ENCODE data around the gene THSD7B. TPM values are rescaled to one million over a fixed set of nuclear protein-coding genes. Genes with fewer than 3 reads are reported as not detected.

The THSD7B gene
- total RNA-seq, 1 donor from 2014 or later = not detected

DNA sequence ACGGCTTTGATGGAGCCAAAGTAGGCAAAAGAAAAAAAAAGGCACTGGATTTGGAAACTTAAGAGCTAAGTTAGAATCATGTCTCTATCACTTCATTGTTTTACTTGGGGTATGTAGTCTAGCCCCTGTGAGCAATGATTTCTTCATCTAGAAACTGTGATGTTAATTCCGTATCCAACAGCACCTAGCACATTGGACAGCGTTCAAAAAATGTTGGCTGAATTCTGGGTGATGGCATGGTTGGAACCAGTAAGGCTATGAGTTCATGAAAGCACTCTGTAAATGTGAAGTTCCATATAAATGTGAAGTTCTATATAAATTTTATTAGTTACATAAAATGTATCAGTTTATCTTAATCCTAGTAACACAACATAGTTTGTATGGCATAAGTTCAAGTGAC is 890.5 kb downstream of the THSD7B start:
- no peak for ATAC-seq (ENCODE audit: low read depth)
- CTCF ChIA-PET = no interaction called here
- Mint-ChIP-seq H3K27ac (no peak overlapping the region), H3K36me3 (ENCODE audit: low read depth) (no peaks in the 10 kb centered on the region), H3K4me3 (no peak overlapping the region), H3K4me1 (no peaks in the 10 kb centered on the region), H3K27me3 (no peaks in the 10 kb centered on the region), H3K9me3 (no peaks in the 10 kb centered on the region)
- POLR2A ChIA-PET = no interaction called here
- DNase-seq = no peak
- TF ChIP-seq, protein P1, sequence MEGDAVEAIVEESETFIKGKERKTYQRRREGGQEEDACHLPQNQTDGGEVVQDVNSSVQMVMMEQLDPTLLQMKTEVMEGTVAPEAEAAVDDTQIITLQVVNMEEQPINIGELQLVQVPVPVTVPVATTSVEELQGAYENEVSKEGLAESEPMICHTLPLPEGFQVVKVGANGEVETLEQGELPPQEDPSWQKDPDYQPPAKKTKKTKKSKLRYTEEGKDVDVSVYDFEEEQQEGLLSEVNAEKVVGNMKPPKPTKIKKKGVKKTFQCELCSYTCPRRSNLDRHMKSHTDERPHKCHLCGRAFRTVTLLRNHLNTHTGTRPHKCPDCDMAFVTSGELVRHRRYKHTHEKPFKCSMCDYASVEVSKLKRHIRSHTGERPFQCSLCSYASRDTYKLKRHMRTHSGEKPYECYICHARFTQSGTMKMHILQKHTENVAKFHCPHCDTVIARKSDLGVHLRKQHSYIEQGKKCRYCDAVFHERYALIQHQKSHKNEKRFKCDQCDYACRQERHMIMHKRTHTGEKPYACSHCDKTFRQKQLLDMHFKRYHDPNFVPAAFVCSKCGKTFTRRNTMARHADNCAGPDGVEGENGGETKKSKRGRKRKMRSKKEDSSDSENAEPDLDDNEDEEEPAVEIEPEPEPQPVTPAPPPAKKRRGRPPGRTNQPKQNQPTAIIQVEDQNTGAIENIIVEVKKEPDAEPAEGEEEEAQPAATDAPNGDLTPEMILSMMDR (IDR thresholded peaks at IDR 0.05) = no peak
- intact Hi-C loops (cut with micrococcal nuclease) = no loop called here

DNA sequence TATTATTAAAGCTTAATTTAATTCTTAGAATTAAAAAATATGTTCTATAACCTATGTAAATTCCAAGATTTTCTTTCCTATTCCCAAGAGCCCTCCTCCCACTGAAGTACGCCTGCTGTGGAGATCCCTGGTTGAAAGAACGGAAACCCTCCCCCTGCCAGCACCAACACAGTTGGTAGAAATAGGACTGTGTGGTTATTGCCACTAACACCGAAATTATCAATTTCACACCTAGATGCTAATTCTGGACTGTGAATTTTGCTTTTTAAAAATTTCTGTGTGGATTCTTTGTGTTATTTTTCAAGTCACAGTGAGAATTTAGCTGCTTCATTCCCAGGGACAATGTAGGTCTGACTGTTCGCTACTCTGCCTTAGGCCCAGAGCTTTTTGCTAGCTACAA is 893.1 kb downstream of the THSD7B start:
- DNase-seq (no peak), ATAC-seq (ENCODE audit: low read depth) (no peak)
- Mint-ChIP-seq H3K27ac (no peak overlapping the region), H3K4me3 (no peak overlapping the region), H3K4me1 (no peaks in the 10 kb centered on the region), H3K27me3 (no peaks in the 10 kb centered on the region), H3K36me3 (ENCODE audit: low read depth) (no peaks in the 10 kb centered on the region), H3K9me3 (no peaks in the 10 kb centered on the region)
- intact Hi-C loops (cut with micrococcal nuclease) = no loop called here
- CTCF ChIA-PET = no interaction called here
- TF ChIP-seq, protein P1 (IDR thresholded peaks at IDR 0.05) = no peak
- POLR2A ChIA-PET = no interaction called here

DNA sequence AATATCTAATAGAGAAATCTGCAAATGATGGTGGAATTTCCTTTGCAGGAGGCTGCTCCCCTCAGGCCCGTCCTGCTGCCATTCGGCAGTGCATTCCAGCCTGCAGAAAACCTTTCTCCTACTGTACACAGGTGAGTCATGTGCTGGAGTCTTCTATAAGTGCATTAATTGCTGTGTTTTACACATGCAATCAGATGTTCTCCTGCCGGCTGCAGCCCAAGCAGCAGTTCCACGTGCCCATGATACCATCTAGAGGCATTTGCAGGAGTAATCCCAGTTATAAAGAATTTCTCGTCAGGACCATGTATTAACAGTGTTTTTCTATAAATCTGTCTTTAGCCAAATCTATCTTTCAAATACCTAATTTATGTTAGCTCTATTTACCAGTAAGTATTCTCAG is 894.3 kb downstream of the THSD7B start:
- H3K27ac Mint-ChIP-seq = no peak overlapping the region
- DNase-seq (no peak), ATAC-seq (ENCODE audit: low read depth) (no peak)
- H3K27me3 Mint-ChIP-seq = no peaks in the 10 kb centered on the region
- ChIA-PET CTCF (no interaction called here), POLR2A (no interaction called here)
- no peaks in the 10 kb centered on the region for H3K4me1 Mint-ChIP-seq
- H3K9me3 Mint-ChIP-seq = no peaks in the 10 kb centered on the region
- no peaks in the 10 kb centered on the region for H3K36me3 Mint-ChIP-seq (ENCODE audit: low read depth)
- intact Hi-C loops (cut with micrococcal nuclease) = no loop called here
- TF ChIP-seq, protein P1 (IDR thresholded peaks at IDR 0.05) = no peak
- no peak overlapping the region for H3K4me3 Mint-ChIP-seq

DNA sequence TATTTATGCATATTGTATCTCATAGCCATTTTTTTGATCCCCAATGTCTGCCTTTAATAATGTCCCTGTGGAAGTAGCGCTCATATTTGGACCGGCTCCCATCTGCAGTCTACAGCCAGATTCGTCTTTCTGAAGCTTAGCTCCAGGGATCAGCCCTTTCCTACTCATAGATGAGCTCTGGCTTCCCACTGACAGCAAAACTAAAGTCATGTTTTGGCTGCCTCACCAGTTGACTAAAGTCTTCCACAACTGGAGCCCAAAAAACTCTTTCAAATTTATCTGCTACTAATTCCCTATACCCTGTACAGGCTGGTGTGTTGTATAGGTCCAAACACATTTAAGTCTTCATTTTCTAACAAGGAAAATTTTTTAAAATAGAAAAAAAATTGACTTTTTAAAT is 904.8 kb downstream of the THSD7B start:
- Mint-ChIP-seq H3K9me3 (no peaks in the 10 kb centered on the region), H3K27me3 (no peaks in the 10 kb centered on the region), H3K4me3 (no peak overlapping the region), H3K27ac (no peak overlapping the region), H3K4me1 (no peaks in the 10 kb centered on the region), H3K36me3 (ENCODE audit: low read depth) (no peaks in the 10 kb centered on the region)
- intact Hi-C loops (cut with micrococcal nuclease) = no loop called here
- ChIA-PET CTCF (no interaction called here), POLR2A (no interaction called here)
- DNase-seq (no peak), ATAC-seq (ENCODE audit: low read depth) (no peak)
- TF ChIP-seq, protein P1 (IDR thresholded peaks at IDR 0.05) = no peak

DNA sequence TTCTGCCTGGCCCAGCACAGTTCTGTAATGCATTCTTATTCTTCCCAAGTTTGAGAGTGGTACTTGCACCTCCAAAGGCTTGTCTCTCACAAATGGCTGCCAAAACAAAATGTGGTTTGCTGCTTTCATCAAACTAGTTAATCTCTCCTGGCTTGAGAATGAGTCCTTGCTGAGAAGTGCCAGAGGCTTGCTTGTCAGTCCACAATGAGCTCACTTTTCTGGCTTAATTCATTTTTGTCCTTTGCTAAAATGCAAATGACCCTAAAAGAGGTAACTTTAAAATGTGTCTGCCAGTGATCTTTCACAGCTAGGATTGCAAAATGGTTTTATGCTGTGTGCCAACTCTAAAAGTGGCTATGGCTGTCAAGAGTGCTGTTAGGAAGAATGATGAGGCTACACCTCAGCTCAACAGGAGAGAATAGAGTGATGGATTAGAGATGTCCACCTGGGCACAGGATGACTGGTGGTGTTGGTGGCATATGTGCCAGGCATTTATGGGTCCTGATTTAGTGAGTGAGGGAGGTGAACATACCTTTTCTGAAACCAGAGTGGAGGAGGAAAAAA is 907.7 kb downstream of the THSD7B start:
- Mint-ChIP-seq H3K9me3 (no peaks in the 10 kb centered on the region), H3K4me3 (no peak overlapping the region), H3K4me1 (no peaks in the 10 kb centered on the region), H3K27ac (no peak overlapping the region), H3K27me3 (no peaks in the 10 kb centered on the region), H3K36me3 (ENCODE audit: low read depth) (no peaks in the 10 kb centered on the region)
- TF ChIP-seq, protein P1 (IDR thresholded peaks at IDR 0.05) = no peak
- DNase-seq (no peak), ATAC-seq (ENCODE audit: low read depth) (no peak)
- CTCF ChIA-PET = no interaction called here
- intact Hi-C loops (cut with micrococcal nuclease) = no loop called here
- POLR2A ChIA-PET = no interaction called here
